ENCODE results near the gene NHSL1. TPM values are rescaled to one million over a fixed set of nuclear protein-coding genes. Genes with fewer than 3 reads are reported as not detected.

NHSL1 gene
- total RNA-seq, 2 experiments from 2014 or later = 0.64 to 1.1 TPM

DNA sequence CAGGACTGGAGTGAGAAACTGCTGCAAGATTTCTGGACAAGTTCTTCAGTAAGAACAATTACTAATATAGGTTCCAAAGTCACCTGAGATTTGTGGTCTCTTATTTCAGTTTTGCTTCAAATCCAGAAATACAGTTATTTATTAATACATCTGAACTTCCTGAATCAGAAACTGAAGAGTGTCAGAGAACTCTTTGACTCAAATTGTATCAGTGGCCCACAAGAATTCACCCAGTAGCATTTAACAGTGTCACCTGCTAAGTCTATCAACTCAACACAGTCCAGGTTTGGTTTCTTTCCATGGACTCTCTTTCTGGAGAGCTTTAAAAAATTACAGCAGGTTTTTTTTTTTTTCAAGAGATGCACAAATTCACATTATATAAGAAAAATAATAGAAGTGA lies 18.8 kb upstream of the NHSL1 start:
- no peak overlapping the region for H3K27ac Mint-ChIP-seq
- CTCF ChIA-PET = interaction anchor here (0.6 to 7.7 kb wide), 16 partner anchors 9 to 907 kb away, joined by 3 to 55 read pairs (median 4); no protein-coding TSS in a partner anchor
- no peaks in the 10 kb centered on the region for H3K36me3 Mint-ChIP-seq (ENCODE audit: low read depth)
- H3K4me3 Mint-ChIP-seq = no peak overlapping the region
- H3K27me3 Mint-ChIP-seq (ENCODE audit: low read depth) = peaks cover 3% of the 10 kb centered on the region
- DNase-seq = no peak
- H3K4me1 Mint-ChIP-seq (ENCODE audit: low read depth) = peaks cover 2% of the 10 kb centered on the region
- no peaks in the 10 kb centered on the region for H3K9me3 Mint-ChIP-seq
- intact Hi-C loops (cut with micrococcal nuclease) = no loop called here

DNA sequence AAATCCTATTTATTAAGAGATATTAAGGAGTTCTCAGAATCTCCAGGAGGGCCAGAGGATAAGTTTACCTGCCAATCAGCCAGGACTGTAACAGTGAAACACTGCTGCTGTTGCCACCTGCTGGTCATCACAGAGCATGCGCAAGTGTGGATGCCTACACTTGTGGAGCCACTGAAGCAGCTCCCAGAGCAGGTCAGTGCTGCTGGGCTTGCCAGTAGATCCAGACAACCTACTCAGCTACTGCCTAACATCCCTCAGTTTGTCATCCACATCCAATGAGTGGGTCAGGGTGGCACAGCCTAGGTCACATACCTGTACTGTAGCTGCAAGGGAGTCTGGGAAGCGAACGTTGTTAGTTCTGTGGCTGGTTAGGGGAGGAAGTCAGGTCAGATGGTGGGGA lies 18.3 kb upstream of the NHSL1 start:
- Mint-ChIP-seq H3K4me3 (no peak overlapping the region), H3K27me3 (ENCODE audit: low read depth) (peaks cover 3% of the 10 kb centered on the region), H3K4me1 (ENCODE audit: low read depth) (peaks cover 2% of the 10 kb centered on the region), H3K36me3 (ENCODE audit: low read depth) (no peaks in the 10 kb centered on the region), H3K9me3 (no peaks in the 10 kb centered on the region), H3K27ac (no peak overlapping the region)
- peak; percentile 73 for DNase-seq
- CTCF ChIA-PET = interaction anchor here (0.6 to 7.7 kb wide), 15 partner anchors 8 to 490 kb away, joined by 3 to 55 read pairs (median 4); no protein-coding TSS in a partner anchor
- intact Hi-C loops (cut with micrococcal nuclease) = loop anchor here (1.0 kb wide), 2 partner anchors 88 to 401 kb away; no protein-coding TSS in a partner anchor

DNA sequence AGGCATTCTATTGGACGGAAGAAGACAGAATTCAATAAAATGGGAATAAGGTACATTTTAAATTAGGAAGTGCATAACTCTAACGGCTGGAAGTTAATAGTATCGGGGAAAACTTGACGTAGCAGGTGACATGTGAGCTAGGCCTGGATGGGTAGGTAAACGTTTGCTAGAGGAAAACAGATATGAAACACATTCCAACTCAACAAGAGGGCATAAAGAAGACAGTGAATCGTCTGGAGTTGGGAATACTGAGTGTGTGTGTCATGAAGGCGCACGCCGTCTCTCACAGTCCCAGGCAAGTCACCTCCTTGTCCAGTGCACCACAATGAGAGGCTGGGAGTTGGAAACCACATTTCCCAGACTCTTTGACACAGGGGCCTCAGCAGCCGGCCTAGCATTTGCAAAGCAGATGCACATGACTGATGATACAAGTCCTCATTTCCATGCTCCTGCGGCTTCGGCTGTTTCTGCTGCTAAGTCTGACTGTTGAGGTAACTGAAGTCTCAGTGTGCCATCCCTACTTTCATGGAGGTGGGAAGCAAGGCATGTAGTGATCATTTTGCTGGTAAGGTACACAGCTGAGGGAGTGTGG lies 16.5 kb upstream of the NHSL1 start:
- no peak for DNase-seq
- intact Hi-C loops (cut with micrococcal nuclease) = no loop called here
- H3K36me3 Mint-ChIP-seq (ENCODE audit: low read depth) = no peaks in the 10 kb centered on the region
- H3K4me1 Mint-ChIP-seq (ENCODE audit: low read depth) = no peaks in the 10 kb centered on the region
- H3K4me3 Mint-ChIP-seq = no peak overlapping the region
- H3K9me3 Mint-ChIP-seq = no peaks in the 10 kb centered on the region
- peaks cover 2% of the 10 kb centered on the region for H3K27me3 Mint-ChIP-seq (ENCODE audit: low read depth)
- no peak overlapping the region for H3K27ac Mint-ChIP-seq
- CTCF ChIA-PET = interaction anchor here (0.8 to 7.7 kb wide), 2 partner anchors 88 to 399 kb away, joined by 3 to 55 read pairs; no protein-coding TSS in a partner anchor

DNA sequence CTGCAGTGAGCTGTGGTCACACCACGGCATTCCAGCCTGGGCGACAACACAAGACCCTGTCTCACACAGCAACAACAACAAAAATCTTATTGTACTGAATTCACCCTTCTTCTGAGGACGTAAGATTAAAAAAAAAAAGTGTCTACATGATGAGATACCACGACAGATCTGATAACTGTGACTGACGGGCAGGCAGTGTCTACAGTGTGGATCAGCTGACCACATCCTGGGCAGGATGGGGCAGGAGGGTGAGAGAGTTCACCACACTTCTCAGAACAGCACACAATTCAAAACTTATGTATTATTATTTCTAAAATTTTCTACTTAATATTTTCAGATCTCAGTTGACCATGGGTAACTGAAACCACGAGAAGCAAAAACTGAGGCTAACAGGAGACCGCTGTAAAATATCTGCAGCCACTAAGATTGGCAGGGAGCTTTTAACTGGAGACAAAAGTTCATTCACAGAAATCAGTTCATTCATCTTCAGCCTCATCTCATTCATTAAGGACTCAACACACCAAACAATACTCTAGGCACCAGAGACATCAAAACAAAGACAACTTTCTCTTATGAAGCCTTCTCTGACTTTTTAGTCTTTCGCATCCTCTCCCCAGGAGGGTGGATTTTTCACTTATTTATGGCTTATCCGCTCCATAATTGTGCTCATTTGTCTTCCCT lies 15.7 kb upstream of the NHSL1 start:
- CTCF ChIA-PET = interaction anchor here (0.7 to 7.7 kb wide), 4 partner anchors 87 to 513 kb away, joined by 3 to 55 read pairs (median 4); no protein-coding TSS in a partner anchor
- H3K9me3 Mint-ChIP-seq = no peaks in the 10 kb centered on the region
- no peaks in the 10 kb centered on the region for H3K27me3 Mint-ChIP-seq (ENCODE audit: low read depth)
- intact Hi-C loops (cut with micrococcal nuclease) = no loop called here
- no peak overlapping the region for H3K27ac Mint-ChIP-seq
- no peak overlapping the region for H3K4me3 Mint-ChIP-seq
- DNase-seq = no peak
- no peaks in the 10 kb centered on the region for H3K36me3 Mint-ChIP-seq (ENCODE audit: low read depth)
- H3K4me1 Mint-ChIP-seq (ENCODE audit: low read depth) = no peaks in the 10 kb centered on the region

DNA sequence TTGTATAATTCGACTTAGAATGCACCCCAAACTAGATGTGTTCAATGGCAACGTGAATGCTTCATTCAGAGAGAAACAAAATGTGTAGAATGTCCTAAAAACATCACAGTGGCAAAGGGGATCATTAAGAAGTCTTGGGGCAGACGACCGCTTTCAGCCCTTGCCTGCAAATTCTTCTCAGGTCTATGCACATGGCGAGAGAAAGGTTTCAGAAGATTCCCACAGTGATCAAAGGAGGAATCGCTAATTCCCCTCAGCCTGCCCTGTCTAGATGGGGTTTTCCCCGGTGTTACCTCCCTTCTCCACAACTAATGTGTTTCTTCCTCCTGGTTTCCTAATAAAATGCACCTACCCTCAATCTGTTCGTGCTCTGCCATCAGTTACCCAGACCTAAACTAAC lies 13.3 kb upstream of the NHSL1 start:
- intact Hi-C loops (cut with micrococcal nuclease) = no loop called here
- H3K9me3 Mint-ChIP-seq = no peaks in the 10 kb centered on the region
- no peak overlapping the region for H3K27ac Mint-ChIP-seq
- DNase-seq = no peak
- no peaks in the 10 kb centered on the region for H3K36me3 Mint-ChIP-seq (ENCODE audit: low read depth)
- no peaks in the 10 kb centered on the region for H3K4me1 Mint-ChIP-seq (ENCODE audit: low read depth)
- H3K4me3 Mint-ChIP-seq = no peak overlapping the region
- no peaks in the 10 kb centered on the region for H3K27me3 Mint-ChIP-seq (ENCODE audit: low read depth)
- CTCF ChIA-PET = interaction anchor here (0.7 kb wide), 1 partner anchor 19 kb away, joined by 3 read pairs; no protein-coding TSS in a partner anchor

DNA sequence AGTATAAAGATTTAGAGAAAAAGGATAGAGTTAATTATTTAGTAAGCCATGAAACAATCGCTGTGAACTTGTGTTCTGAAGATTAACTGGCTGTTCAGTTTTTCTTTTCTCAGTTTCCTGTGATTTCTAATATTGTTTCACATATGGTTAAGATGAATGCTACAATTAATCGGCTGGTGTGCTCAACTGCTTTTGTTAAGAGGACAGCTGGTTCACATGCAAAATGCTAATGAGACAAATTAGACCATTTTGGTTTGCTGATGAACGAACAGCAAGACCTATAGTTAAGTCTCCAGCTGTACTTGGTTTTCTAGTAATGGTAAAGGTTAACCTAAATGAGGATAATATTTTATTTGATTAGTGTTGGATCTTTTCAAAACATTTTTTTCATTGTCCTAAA lies 10.8 kb upstream of the NHSL1 start:
- Mint-ChIP-seq H3K27me3 (ENCODE audit: low read depth) (no peaks in the 10 kb centered on the region), H3K4me3 (no peak overlapping the region), H3K9me3 (no peaks in the 10 kb centered on the region), H3K36me3 (ENCODE audit: low read depth) (no peaks in the 10 kb centered on the region), H3K4me1 (ENCODE audit: low read depth) (no peaks in the 10 kb centered on the region), H3K27ac (no peak overlapping the region)
- DNase-seq = no peak
- CTCF ChIA-PET = interaction anchor here (0.6 to 4.0 kb wide), 12 partner anchors 10 to 509 kb away, joined by 3 to 42 read pairs (median 5); no protein-coding TSS in a partner anchor
- intact Hi-C loops (cut with micrococcal nuclease) = no loop called here

DNA sequence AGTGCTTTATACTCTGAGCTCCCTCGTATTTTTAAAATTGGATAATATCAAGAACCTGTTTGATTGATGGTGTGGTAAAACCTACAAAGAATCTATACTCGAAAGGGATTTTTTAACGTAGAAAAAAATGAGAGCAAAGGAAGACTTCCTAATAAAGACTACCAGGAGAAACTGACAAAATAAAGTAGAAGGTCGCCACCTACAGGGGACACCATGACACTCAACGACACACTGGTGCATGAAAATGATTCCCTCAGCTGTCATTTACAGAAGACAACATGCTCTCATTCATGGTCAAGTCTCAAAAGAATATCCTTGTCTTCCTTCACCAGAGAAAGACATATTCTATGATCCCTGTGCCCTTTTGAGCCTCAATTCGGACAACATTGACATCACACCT lies 10.1 kb upstream of the NHSL1 start:
- Mint-ChIP-seq H3K4me1 (ENCODE audit: low read depth) (no peaks in the 10 kb centered on the region), H3K27ac (no peak overlapping the region), H3K4me3 (no peak overlapping the region), H3K27me3 (ENCODE audit: low read depth) (no peaks in the 10 kb centered on the region), H3K9me3 (no peaks in the 10 kb centered on the region), H3K36me3 (ENCODE audit: low read depth) (no peaks in the 10 kb centered on the region)
- DNase-seq = peak; percentile 78
- intact Hi-C loops (cut with micrococcal nuclease) = loop anchor here (1.0 to 5.0 kb wide), 5 partner anchors 80 to 507 kb away; no protein-coding TSS in a partner anchor
- CTCF ChIA-PET = interaction anchor here (0.6 to 4.0 kb wide), 20 partner anchors 9 to 509 kb away, joined by 3 to 42 read pairs (median 4); no protein-coding TSS in a partner anchor

DNA sequence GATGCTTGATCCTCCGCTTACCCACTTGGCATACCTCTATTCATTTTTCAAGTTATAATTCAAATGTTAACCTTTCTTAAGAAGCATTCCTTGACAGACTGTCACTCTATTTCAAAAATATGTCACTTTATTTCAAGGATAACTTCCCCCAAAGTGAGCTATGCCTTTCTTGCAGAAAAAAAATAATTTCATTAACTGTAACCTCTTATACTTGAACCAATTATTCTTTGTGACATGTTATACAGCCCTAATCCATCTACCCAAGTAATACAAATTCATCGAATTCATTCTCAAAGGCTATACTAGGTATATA lies 9.3 kb upstream of the NHSL1 start:
- H3K9me3 Mint-ChIP-seq = no peaks in the 10 kb centered on the region
- no peaks in the 10 kb centered on the region for H3K4me1 Mint-ChIP-seq (ENCODE audit: low read depth)
- no peak overlapping the region for H3K27ac Mint-ChIP-seq
- intact Hi-C loops (cut with micrococcal nuclease) = loop anchor here (2.0 to 5.0 kb wide), 3 partner anchors 221 to 506 kb away; no protein-coding TSS in a partner anchor
- DNase-seq = no peak
- CTCF ChIA-PET = interaction anchor here (0.7 to 4.0 kb wide), 19 partner anchors 9 to 392 kb away, joined by 3 to 42 read pairs (median 4); no protein-coding TSS in a partner anchor
- no peaks in the 10 kb centered on the region for H3K27me3 Mint-ChIP-seq (ENCODE audit: low read depth)
- no peaks in the 10 kb centered on the region for H3K36me3 Mint-ChIP-seq (ENCODE audit: low read depth)
- no peak overlapping the region for H3K4me3 Mint-ChIP-seq

DNA sequence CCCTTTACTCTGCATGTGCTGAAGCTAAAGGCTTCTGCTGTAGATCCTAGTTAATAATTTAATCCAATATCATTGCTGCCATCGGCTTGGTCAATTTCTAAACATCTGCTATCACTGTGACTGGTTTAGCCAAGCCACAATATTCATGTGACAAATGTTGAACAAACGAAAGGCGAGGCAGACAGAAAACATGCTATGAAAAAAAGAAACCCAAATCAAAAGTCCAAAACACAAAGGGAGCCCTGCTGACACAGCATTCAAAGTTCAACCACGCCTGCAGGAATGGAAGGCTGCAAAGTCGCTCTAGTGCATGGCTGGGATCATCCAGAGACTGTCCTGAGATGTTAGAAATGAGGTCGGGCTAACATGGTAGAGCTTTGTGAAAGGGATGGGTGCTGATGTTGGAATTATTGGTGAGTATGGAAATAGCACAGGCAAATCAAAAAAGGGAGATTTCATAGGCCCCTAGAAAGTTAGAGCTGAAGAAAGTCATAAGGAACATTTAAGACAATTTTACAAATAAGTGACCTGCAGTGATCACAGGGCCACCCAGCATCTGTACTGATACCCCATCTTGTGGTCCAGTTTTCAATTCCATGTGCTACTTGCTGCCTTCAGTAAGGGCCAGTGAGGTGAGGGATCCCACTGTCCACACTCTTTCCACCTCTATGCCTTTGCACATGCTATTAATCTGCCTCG lies 8.8 kb upstream of the NHSL1 start:
- no peaks in the 10 kb centered on the region for H3K36me3 Mint-ChIP-seq (ENCODE audit: low read depth)
- intact Hi-C loops (cut with micrococcal nuclease) = loop anchor here (2.0 to 5.0 kb wide), 3 partner anchors 221 to 506 kb away; no protein-coding TSS in a partner anchor
- no peak overlapping the region for H3K27ac Mint-ChIP-seq
- no peak overlapping the region for H3K4me3 Mint-ChIP-seq
- H3K4me1 Mint-ChIP-seq (ENCODE audit: low read depth) = no peaks in the 10 kb centered on the region
- no peaks in the 10 kb centered on the region for H3K9me3 Mint-ChIP-seq
- no peaks in the 10 kb centered on the region for H3K27me3 Mint-ChIP-seq (ENCODE audit: low read depth)
- CTCF ChIA-PET = interaction anchor here (0.7 to 4.0 kb wide), 13 partner anchors 8 to 392 kb away, joined by 3 to 42 read pairs (median 4); no protein-coding TSS in a partner anchor
- DNase-seq = no peak

DNA sequence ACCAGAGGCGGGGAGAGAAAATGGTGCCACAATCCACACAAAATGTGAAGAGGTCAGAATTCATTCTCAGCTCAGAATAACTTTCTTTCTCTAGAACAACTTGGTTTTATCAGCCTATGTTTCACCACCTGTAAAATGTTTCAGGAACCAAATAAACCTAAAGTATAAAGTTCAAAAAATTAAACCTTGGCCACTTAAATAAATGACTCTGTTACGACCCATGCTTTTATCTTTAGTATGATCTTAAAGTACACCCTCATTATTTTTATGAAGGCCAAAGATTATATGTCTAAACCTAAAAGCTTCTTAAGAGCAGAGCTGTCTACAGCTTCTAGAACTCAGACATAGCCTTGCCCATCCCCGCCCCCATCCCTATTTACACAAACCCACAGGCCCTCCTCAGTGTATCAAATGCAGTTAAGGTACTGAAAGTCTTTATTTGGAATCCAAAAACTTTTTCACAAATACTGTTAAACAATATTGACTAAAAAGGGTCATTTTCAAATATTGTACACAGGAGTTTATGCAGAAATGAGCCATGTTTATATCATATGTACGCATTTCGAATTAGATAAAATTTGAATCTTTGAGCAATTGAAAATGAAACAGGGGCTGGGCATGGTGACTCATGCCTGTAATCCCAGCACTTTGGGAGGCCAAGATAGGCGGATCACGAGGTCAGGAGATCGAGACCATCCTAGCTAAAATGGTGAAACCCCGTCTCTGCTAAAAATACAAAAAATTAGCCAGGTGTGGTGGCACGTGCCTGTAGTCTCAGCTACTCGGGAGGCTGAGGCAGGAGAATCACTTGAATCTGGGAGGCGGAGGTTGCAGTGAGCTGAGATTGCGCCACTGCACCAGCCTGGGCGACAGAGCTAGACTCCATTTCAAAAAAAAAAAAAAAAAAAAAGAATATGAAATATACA lies 5.7 kb upstream of the NHSL1 start:
- DNase-seq = no peak
- Mint-ChIP-seq H3K9me3 (no peaks in the 10 kb centered on the region), H3K27me3 (ENCODE audit: low read depth) (no peaks in the 10 kb centered on the region), H3K36me3 (ENCODE audit: low read depth) (no peaks in the 10 kb centered on the region), H3K27ac (no peak overlapping the region), H3K4me1 (ENCODE audit: low read depth) (no peaks in the 10 kb centered on the region), H3K4me3 (no peak overlapping the region)
- intact Hi-C loops (cut with micrococcal nuclease) = loop anchor here (5.0 kb wide), 2 partner anchors 218 to 503 kb away; no protein-coding TSS in a partner anchor
- CTCF ChIA-PET = interaction anchor here (0.8 to 1.3 kb wide), 5 partner anchors 13 to 92 kb away, joined by 3 to 5 read pairs (median 3); no protein-coding TSS in a partner anchor

DNA sequence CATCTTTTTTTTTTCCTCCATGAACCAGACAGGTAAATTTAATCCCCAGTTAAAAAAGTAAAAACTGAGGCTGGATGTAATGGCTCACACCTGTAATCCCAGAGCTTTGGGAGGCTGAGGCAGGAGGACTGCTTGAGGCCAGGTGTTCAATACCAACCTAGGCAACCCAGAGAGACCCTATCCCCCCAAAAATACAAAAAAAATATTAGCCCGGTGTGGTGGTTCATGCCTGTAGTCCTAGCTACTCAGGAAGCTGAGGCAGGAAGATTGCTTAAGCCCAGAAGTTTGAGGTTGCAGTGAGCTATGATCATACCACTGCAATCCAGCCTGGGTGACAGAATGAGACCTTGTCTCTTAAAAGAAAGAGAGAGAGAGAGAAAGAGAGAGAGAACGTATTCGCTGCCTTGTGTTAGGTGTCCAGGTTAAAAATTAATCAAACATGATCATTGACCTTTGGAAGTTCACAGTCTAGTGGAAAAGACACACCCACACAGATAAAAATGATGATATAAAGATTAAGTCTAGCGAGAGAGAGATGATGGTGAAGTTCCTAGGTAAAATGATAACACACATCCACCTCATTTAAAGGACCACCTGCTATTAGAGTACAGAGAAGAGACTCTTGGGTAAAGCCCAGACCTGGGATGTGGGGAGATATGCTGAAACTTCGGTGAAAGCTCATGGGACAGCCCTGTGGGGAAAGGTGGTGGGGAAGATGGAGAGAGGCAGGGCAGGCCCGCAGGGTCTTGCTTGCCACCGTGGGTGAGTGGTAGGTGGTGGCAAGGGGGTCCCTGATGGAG lies 4.8 kb upstream of the NHSL1 start:
- Mint-ChIP-seq H3K36me3 (ENCODE audit: low read depth) (no peaks in the 10 kb centered on the region), H3K9me3 (no peaks in the 10 kb centered on the region), H3K4me1 (ENCODE audit: low read depth) (peaks cover 4% of the 10 kb centered on the region), H3K4me3 (no peak overlapping the region), H3K27me3 (ENCODE audit: low read depth) (no peaks in the 10 kb centered on the region), H3K27ac (no peak overlapping the region)
- CTCF ChIA-PET = interaction anchor here (0.7 to 1.0 kb wide), 3 partner anchors 68 to 388 kb away, joined by 3 read pairs; no protein-coding TSS in a partner anchor
- intact Hi-C loops (cut with micrococcal nuclease) = no loop called here
- no peak for DNase-seq
